Measurements from ENCODE around the gene OTULIN.

The OTULIN gene

DNA sequence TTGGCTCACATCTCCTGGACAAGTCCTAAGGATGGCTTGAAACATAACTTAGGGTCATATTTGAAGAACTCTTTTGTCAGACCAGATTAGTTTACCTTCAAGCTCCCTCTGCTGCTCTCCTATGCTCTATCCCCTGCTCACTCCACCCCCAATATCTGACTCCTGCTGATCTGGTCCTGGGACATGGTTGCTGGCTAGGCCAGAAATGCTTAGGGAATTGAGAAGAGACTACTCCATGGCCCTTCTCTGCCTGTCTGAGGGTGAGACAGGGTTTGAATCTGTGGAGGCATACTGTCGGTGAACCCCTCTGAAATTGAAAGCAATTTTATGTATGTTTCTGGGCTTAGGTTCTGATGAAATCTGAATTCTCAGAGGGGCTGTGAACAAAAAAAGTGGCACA is 3.3 kb downstream of the OTULIN start:
- WGBS, 2 experiments (ENCODE audit: insufficient coverage in 2 of 2) = 86% methylated on average over 1 of the region's 1 CpG; no CpG with 5 or more reads in 1 of the 2 experiments
- Histone ChIP-seq H3K9me3 (ENCODE audit: control insufficient read depth, low read length) (no peaks in the 10 kb centered on the region), H3K27ac (ENCODE audit: low read depth, low read length, severe bottlenecking) (no peak overlapping the region), H3K4me1 (ENCODE audit: control insufficient read depth, insufficient read depth, low read length, poor library complexity, severe bottlenecking) (peaks cover 14% of the 10 kb centered on the region), H3K36me3 (ENCODE audit: control insufficient read depth, insufficient read depth, low read length) (peaks cover 8% of the 10 kb centered on the region), H3K4me3 (ENCODE audit: extremely low read depth, insufficient read depth, low read length, poor library complexity, severe bottlenecking) (no peak overlapping the region)

DNA sequence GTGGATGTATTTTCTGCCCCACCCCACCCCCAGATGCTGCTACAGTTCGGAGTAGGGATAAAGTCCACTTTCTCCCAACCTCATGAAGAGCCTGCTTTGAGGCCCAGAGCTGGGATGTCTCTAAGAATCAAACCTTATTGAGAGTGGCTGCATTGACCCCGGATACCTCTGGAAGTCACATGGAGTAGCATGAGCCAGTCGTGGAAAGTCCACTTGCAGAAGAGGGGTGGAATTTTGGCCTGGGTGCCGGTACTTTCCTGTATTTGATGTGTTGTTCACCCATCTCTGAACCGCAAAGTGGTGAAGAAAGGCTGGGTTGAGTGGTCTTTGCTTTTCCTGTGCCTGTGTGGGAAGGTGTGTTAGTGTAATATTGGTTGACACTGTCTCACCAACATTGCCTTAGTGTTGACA is 3.7 kb downstream of the OTULIN start:
- Histone ChIP-seq H3K36me3 (ENCODE audit: control insufficient read depth, insufficient read depth, low read length) (peaks cover 8% of the 10 kb centered on the region), H3K4me1 (ENCODE audit: control insufficient read depth, insufficient read depth, low read length, poor library complexity, severe bottlenecking) (peaks cover 14% of the 10 kb centered on the region), H3K9me3 (ENCODE audit: control insufficient read depth, low read length) (no peaks in the 10 kb centered on the region), H3K4me3 (ENCODE audit: extremely low read depth, insufficient read depth, low read length, poor library complexity, severe bottlenecking) (no peak overlapping the region), H3K27ac (ENCODE audit: low read depth, low read length, severe bottlenecking) (no peak overlapping the region)
- 95 to 96% methylated on average over 5 of the region's 5 CpGs for WGBS, 2 experiments (ENCODE audit: insufficient coverage in 2 of 2)

DNA sequence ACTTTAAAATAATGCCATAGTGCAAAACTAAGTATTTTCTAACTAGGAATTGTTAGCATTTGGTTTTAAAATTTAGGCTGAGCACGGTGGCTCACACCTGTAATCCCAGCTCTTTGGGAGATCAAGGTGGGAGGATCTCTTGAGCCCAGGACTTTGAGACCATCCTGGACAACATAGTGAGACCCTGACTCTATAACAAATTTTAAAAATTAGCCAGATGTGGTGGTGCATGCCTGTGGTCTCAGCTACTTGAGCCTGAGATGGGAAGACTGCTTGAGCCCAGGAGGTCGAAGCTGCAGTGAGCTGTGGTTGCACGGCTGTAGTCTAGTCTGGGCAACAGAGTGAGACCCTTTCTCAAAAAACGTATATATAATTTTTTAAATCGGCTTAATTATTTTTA is 4.9 kb downstream of the OTULIN start:
- Histone ChIP-seq H3K4me3 (ENCODE audit: extremely low read depth, insufficient read depth, low read length, poor library complexity, severe bottlenecking) (no peak overlapping the region), H3K9me3 (ENCODE audit: control insufficient read depth, low read length) (no peaks in the 10 kb centered on the region), H3K27ac (ENCODE audit: low read depth, low read length, severe bottlenecking) (no peak overlapping the region), H3K36me3 (ENCODE audit: control insufficient read depth, insufficient read depth, low read length) (peaks cover 8% of the 10 kb centered on the region), H3K4me1 (ENCODE audit: control insufficient read depth, insufficient read depth, low read length, poor library complexity, severe bottlenecking) (peaks cover 14% of the 10 kb centered on the region)
- WGBS, 2 experiments (ENCODE audit: insufficient coverage in 2 of 2) = 88 to 100% methylated on average over 1 to 2 of the region's 5 CpGs

DNA sequence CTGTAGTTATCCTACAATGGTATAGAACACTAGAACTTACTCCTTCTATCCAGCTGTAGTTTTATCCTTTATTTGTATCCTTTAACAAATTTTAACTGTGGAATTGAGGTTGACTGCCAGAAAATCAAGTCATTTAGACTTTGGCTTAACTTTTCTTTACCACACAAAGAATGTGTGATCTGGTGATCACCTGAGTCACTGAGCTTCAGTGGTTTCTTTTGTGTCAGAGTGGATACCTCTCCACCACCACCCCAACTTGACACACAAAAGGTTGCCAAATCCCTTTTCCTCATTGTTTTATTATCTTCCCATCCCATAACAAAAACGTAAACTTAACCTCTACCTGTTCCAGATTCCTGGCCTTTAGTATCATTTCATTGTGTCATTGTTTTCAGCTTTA is 5.5 kb downstream of the OTULIN start:
- peaks cover 14% of the 10 kb centered on the region for H3K4me1 ChIP-seq (ENCODE audit: control insufficient read depth, insufficient read depth, low read length, poor library complexity, severe bottlenecking)
- H3K36me3 ChIP-seq (ENCODE audit: control insufficient read depth, insufficient read depth, low read length) = peaks cover 10% of the 10 kb centered on the region
- no CpG with 5 or more reads among the region's 1 CpG for WGBS, 2 experiments (ENCODE audit: insufficient coverage in 2 of 2)
- no peaks in the 10 kb centered on the region for H3K9me3 ChIP-seq (ENCODE audit: control insufficient read depth, low read length)
- no peak overlapping the region for H3K27ac ChIP-seq (ENCODE audit: low read depth, low read length, severe bottlenecking)
- no peak overlapping the region for H3K4me3 ChIP-seq (ENCODE audit: extremely low read depth, insufficient read depth, low read length, poor library complexity, severe bottlenecking)

DNA sequence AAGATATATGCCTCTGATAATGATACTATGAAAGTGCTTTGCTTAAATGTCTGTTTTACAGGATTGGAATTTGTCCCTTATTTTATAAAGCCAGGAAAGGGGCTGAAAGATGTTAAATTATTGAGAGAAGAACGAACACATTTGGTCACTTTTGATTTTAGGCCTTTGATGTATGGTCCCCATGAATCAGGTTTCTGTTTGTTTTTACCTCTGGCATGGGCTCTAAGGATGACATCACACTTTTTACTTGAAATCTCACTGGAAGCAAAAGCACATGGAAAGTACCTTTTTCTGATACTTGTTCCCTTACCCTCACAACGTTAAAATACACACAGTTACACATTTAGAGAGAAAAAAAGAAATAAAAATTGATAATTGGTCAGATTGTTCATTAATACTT is 6.9 kb downstream of the OTULIN start:
- H3K4me1 ChIP-seq (ENCODE audit: control insufficient read depth, insufficient read depth, low read length, poor library complexity, severe bottlenecking) = peaks cover 2% of the 10 kb centered on the region
- H3K27ac ChIP-seq (ENCODE audit: low read depth, low read length, severe bottlenecking) = no peak overlapping the region
- no peak overlapping the region for H3K4me3 ChIP-seq (ENCODE audit: extremely low read depth, insufficient read depth, low read length, poor library complexity, severe bottlenecking)
- peaks cover 16% of the 10 kb centered on the region for H3K36me3 ChIP-seq (ENCODE audit: control insufficient read depth, insufficient read depth, low read length)
- no peaks in the 10 kb centered on the region for H3K9me3 ChIP-seq (ENCODE audit: control insufficient read depth, low read length)
- WGBS, 2 experiments (ENCODE audit: insufficient coverage in 2 of 2) = 89 to 100% methylated on average over 1 of the region's 2 CpGs

DNA sequence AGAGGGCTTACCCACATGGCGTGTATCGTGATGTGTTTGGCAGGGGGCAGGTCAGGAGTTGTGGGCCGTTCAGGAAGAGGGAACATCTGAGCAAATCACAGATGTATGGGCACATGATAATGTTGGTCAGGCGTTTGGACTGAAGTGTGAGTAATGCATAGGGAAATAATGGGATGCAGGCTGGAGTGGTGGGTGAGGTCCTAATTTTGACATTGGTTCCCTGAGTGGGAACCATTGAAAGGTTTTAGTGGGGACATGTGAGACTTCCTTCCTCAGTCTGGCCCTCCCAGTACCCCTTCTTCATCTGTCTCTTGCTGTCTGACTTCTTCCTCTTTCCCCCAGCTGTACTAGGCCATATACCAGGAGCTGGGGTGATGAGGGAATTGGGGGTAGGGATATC is 7.6 kb downstream of the OTULIN start:
- 96 to 97% methylated on average over 4 of the region's 4 CpGs for WGBS, 2 experiments (ENCODE audit: insufficient coverage in 2 of 2)
- Histone ChIP-seq H3K4me1 (ENCODE audit: control insufficient read depth, insufficient read depth, low read length, poor library complexity, severe bottlenecking) (no peaks in the 10 kb centered on the region), H3K27ac (ENCODE audit: low read depth, low read length, severe bottlenecking) (no peak overlapping the region), H3K4me3 (ENCODE audit: extremely low read depth, insufficient read depth, low read length, poor library complexity, severe bottlenecking) (no peak overlapping the region), H3K36me3 (ENCODE audit: control insufficient read depth, insufficient read depth, low read length) (peaks cover 16% of the 10 kb centered on the region), H3K9me3 (ENCODE audit: control insufficient read depth, low read length) (no peaks in the 10 kb centered on the region)

DNA sequence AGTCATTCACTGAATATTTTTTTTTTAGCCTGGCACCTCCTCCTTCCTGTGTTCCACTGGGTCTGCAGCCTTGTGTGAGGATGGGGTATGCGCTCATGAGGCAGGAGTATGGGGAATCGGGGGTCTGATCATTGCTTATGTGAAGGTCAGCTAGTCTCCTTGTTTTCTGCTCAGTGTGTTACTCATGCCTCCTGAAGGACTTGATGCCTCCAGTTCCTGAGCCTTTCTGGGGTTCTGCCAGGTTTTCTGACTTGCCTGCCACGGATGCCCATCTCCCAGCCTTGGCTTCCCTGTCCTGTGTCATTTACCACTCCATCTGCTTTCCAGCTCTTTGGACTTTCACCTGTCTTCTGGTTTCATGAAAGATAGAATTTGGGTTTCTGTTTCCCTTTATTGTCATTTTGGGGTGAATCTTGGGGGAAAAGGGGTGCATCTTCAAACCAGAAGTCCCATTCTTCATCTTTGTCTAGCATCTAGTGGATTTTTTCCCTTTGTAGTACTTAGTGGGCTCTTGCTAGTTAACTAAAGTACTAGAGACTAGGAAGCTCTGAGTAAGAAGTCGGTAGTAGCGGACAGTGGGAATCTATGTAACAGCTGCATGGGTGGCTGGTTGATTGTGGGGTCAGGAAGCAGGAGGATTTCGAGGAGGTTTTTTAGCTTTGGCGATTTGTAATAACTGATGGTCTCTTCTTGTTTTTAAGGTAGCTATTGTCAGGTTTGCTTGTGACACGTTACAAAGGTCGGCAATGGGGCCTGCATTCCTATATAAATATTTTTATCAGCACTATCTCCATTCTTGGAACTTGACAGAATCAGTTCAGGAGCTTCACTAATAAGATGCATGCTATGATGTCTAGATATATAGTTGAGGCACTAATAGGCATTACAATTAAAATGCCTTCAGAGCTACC is 8.2 kb downstream of the OTULIN start:
- peaks cover 14% of the 10 kb centered on the region for H3K36me3 ChIP-seq (ENCODE audit: control insufficient read depth, insufficient read depth, low read length)

GRCh38 chr5:14673443-14673842 is 8.9 kb downstream of the OTULIN start:
- Histone ChIP-seq H3K27ac (ENCODE audit: low read depth, low read length, severe bottlenecking) (no peak overlapping the region), H3K4me1 (ENCODE audit: control insufficient read depth, insufficient read depth, low read length, poor library complexity, severe bottlenecking) (no peaks in the 10 kb centered on the region), H3K36me3 (ENCODE audit: control insufficient read depth, insufficient read depth, low read length) (peaks cover 15% of the 10 kb centered on the region), H3K4me3 (ENCODE audit: extremely low read depth, insufficient read depth, low read length, poor library complexity, severe bottlenecking) (no peak overlapping the region), H3K9me3 (ENCODE audit: control insufficient read depth, low read length) (no peaks in the 10 kb centered on the region)
- 73 to 96% methylated on average over 2 of the region's 3 CpGs for WGBS, 2 experiments (ENCODE audit: insufficient coverage in 2 of 2)

More for the DNA sequence above, 8.2 kb downstream of the OTULIN start:
- Histone ChIP-seq H3K4me3 (ENCODE audit: extremely low read depth, insufficient read depth, low read length, poor library complexity, severe bottlenecking) (no peak overlapping the region), H3K4me1 (ENCODE audit: control insufficient read depth, insufficient read depth, low read length, poor library complexity, severe bottlenecking) (no peaks in the 10 kb centered on the region), H3K9me3 (ENCODE audit: control insufficient read depth, low read length) (no peaks in the 10 kb centered on the region), H3K27ac (ENCODE audit: low read depth, low read length, severe bottlenecking) (no peak overlapping the region)
- 91% methylated on average over 5 of the region's 9 CpGs for WGBS, 2 experiments (ENCODE audit: insufficient coverage in 2 of 2)

- 88 to 90% methylated on average over 5 to 7 of the region's 8 CpGs for WGBS, 2 experiments (ENCODE audit: insufficient coverage in 2 of 2)
- H3K27ac ChIP-seq (ENCODE audit: low read depth, low read length, severe bottlenecking) = no peak overlapping the region
- H3K36me3 ChIP-seq (ENCODE audit: control insufficient read depth, insufficient read depth, low read length) = peaks cover 29% of the 10 kb centered on the region
- no peaks in the 10 kb centered on the region for H3K4me1 ChIP-seq (ENCODE audit: control insufficient read depth, insufficient read depth, low read length, poor library complexity, severe bottlenecking)
- no peaks in the 10 kb centered on the region for H3K9me3 ChIP-seq (ENCODE audit: control insufficient read depth, low read length)
- H3K4me3 ChIP-seq (ENCODE audit: extremely low read depth, insufficient read depth, low read length, poor library complexity, severe bottlenecking) = no peak overlapping the region
These were observed 10.7 kb downstream of the OTULIN start for GRCh38 chr5:14674983-14675854.

DNA sequence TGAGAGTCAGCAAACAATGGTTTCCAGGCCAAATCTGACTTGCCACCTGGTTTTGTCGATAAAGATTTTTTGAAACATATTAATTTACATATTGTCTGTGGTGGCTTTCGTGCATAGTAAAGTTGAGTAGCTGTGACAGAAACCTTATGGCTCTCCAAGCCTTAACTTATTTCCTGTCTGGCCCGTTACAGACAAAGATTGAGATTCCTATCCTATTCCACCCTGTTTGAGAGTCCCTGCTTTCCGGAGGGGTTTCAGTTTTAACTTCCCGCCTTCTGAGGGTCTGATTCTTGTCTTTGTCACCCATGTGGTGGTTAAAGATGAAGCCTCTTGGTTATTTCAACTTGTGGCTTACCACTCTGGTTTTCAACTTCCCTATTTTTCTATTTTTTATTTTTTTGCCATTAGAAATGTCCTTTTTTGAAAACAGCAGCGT is 11.4 kb downstream of the OTULIN start:
- Histone ChIP-seq H3K27ac (ENCODE audit: low read depth, low read length, severe bottlenecking) (no peak overlapping the region), H3K4me3 (ENCODE audit: extremely low read depth, insufficient read depth, low read length, poor library complexity, severe bottlenecking) (no peak overlapping the region), H3K4me1 (ENCODE audit: control insufficient read depth, insufficient read depth, low read length, poor library complexity, severe bottlenecking) (no peaks in the 10 kb centered on the region), H3K9me3 (ENCODE audit: control insufficient read depth, low read length) (no peaks in the 10 kb centered on the region), H3K36me3 (ENCODE audit: control insufficient read depth, insufficient read depth, low read length) (peaks cover 35% of the 10 kb centered on the region)
- 85 to 96% methylated on average over 2 to 3 of the region's 6 CpGs for WGBS, 2 experiments (ENCODE audit: insufficient coverage in 2 of 2)

All from mesodermal cell (in vitro differentiated cells).